ENCODE data around the gene NANOS2. TPM values are rescaled to one million over a fixed set of nuclear protein-coding genes. Genes with fewer than 3 reads are reported as not detected.
A peak's percentile ranks its signal among the peaks of the same experiment; 100 is the strongest.

The NANOS2 gene
- total and polyA plus RNA-seq, 2 of the 13 experiments (the other 11 are each of a cell fraction or from before 2014, with no cell fraction given) = not detected

- TF ChIP-seq MAFK (conservative IDR thresholded peaks at IDR 0.05 in 1 of 2, IDR thresholded peaks at IDR 0.05 in 1 of 2; ENCODE audit: low read length in 2 of 2) (no peak), ZNF567 (CRISPR knock-in tag; IDR thresholded peaks at IDR 0.05; ENCODE audit: borderline replicate concordance) (no peak), SATB2 (CRISPR knock-in tag; IDR thresholded peaks at IDR 0.05) (no peak), ZNF644 (CRISPR knock-in tag; IDR thresholded peaks at IDR 0.05; ENCODE audit: low read depth) (no peak), NCOR1 (IDR thresholded peaks at IDR 0.05; ENCODE audit: borderline replicate concordance, low read length) (no peak), GZF1 (CRISPR knock-in tag; IDR thresholded peaks at IDR 0.05) (no peak), NFE2L2 (IDR thresholded peaks at IDR 0.05; ENCODE audit: low read length) (no peak), HNRNPLL (IDR thresholded peaks at IDR 0.05; ENCODE audit: low read depth, low read length, poor library complexity, severe bottlenecking) (peak; percentile 86), ZNF720 (CRISPR knock-in tag; IDR thresholded peaks at IDR 0.05) (no peak), ZIK1 (CRISPR knock-in tag; IDR thresholded peaks at IDR 0.05; ENCODE audit: borderline replicate concordance, low read depth) (no peak), ZNF225 (CRISPR knock-in tag; IDR thresholded peaks at IDR 0.05) (no peak), ZBTB8A (CRISPR knock-in tag; IDR thresholded peaks at IDR 0.05; ENCODE audit: borderline replicate concordance, low read depth) (no peak), PPARG (CRISPR knock-in tag; conservative IDR thresholded peaks at IDR 0.05) (no peak), ZSCAN20 (CRISPR knock-in tag; IDR thresholded peaks at IDR 0.05; ENCODE audit: borderline replicate concordance) (0 out of 2 replicates have a peak, but pooled peaks have one; percentile 49), RAD51 (IDR thresholded peaks at IDR 0.05; ENCODE audit: borderline replicate concordance) (no peak), ZNF75D (CRISPR knock-in tag; IDR thresholded peaks at IDR 0.05; ENCODE audit: borderline replicate concordance) (no peak), ZGPAT (CRISPR knock-in tag; IDR thresholded peaks at IDR 0.05) (no peak; the same call in 1 of the 2 replicates), ETV5 (CRISPR knock-in tag; IDR thresholded peaks at IDR 0.05; ENCODE audit: borderline replicate concordance) (no peak), HOXA9 (CRISPR knock-in tag; IDR thresholded peaks at IDR 0.05; ENCODE audit: borderline replicate concordance) (no peak; the same call in 1 of the 2 replicates), ZNF317 (CRISPR knock-in tag; IDR thresholded peaks at IDR 0.05) (no peak), MLX (CRISPR knock-in tag; IDR thresholded peaks at IDR 0.05) (no peak), TFE3 (CRISPR knock-in tag; IDR thresholded peaks at IDR 0.05) (no peak), IKZF1 (IDR thresholded peaks at IDR 0.05) (no peak), LBX2 (CRISPR knock-in tag; IDR thresholded peaks at IDR 0.05; ENCODE audit: borderline replicate concordance) (0 out of 2 replicates have a peak, but pooled peaks have one; percentile 28), RFXAP (CRISPR knock-in tag; IDR thresholded peaks at IDR 0.05; ENCODE audit: borderline replicate concordance) (no peak), CEBPB (IDR thresholded peaks at IDR 0.05; ENCODE audit: borderline replicate concordance, low read depth, low read length) (peak; percentile 93), PHF8 (CRISPR knock-in tag; IDR thresholded peaks at IDR 0.05) (no peak), ZNF777 (CRISPR knock-in tag; IDR thresholded peaks at IDR 0.05) (peak; percentile 99), ZFP36 (IDR thresholded peaks at IDR 0.05; ENCODE audit: borderline replicate concordance, low read depth, low read length, partially characterized antibody) (no peak), NR2F6 (IDR thresholded peaks at IDR 0.05) (no peak), NR2F6 (CRISPR knock-in tag; IDR thresholded peaks at IDR 0.05) (no peak)
Observed at GRCh38 chr19:45901432-45901911, 13.1 kb downstream of the NANOS2 start (continued).

All from HepG2 (cell line).